Measurements from ENCODE around the gene SPECC1L.
"Not testable (repeated sequence)": the region's sequence is repeated elsewhere in the genome, so short reads cannot be mapped to it uniquely, and the experiment has no call there.

The SPECC1L gene

DNA sequence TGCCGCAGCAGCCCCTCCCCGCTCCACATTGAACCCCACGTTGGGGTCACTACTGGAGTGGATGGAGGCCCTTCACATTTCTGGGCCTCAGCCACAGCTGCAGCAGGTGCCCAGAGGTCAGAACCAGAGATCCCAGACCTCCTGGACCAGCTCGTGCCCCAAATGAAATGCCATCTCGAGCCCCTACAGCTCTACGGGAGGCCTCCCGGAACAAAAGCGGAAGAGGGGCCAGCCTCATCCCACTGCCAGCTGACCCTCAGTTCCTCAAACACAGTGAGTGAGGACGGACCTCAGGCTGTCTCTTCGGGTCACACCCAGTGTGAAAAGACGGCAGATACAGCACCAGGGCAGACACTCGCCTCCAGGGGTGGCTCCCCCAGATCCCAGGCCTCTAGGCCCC is 17.5 kb upstream of the SPECC1L start:
- CTCF ChIA-PET; DNase-seq (ENCODE audit: low spot score); POLR2A ChIA-PET (ENCODE audit: low non-redundant PET); H3K27ac ChIP-seq: not testable (repeated sequence)

GRCh38 chr22:24256136-24256535 is 14.5 kb upstream of the SPECC1L start:
- POLR2A ChIA-PET (ENCODE audit: low non-redundant PET); DNase-seq (ENCODE audit: low spot score); H3K27ac ChIP-seq; CTCF ChIA-PET: not testable (repeated sequence)

DNA sequence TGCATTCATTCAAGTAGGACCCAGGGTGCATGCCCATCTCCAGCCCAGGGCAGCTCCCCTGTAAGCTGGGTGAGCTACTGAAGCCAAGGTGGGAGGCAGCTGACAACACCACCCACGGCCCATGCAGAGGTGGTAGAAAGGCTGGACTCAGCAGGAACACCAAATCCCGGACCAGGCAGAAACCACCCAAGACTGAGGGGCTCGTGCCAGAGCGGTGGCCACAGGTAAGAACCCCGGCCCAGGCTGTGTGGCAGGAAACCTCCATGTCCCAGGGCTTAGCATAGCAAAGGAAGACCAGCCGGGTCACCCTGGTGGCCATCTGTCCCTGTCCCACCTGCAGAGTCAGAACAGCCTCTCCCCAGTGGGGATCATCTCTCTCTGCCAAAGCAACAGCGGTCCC is 13.9 kb upstream of the SPECC1L start:
- H3K27ac ChIP-seq; DNase-seq (ENCODE audit: low spot score); CTCF ChIA-PET; POLR2A ChIA-PET (ENCODE audit: low non-redundant PET): not testable (repeated sequence)

GRCh38 chr22:24259459-24259858 is 11.2 kb upstream of the SPECC1L start:
- CTCF ChIA-PET; POLR2A ChIA-PET (ENCODE audit: low non-redundant PET); DNase-seq (ENCODE audit: low spot score): not testable (repeated sequence)
- TF ChIP-seq, protein P1, sequence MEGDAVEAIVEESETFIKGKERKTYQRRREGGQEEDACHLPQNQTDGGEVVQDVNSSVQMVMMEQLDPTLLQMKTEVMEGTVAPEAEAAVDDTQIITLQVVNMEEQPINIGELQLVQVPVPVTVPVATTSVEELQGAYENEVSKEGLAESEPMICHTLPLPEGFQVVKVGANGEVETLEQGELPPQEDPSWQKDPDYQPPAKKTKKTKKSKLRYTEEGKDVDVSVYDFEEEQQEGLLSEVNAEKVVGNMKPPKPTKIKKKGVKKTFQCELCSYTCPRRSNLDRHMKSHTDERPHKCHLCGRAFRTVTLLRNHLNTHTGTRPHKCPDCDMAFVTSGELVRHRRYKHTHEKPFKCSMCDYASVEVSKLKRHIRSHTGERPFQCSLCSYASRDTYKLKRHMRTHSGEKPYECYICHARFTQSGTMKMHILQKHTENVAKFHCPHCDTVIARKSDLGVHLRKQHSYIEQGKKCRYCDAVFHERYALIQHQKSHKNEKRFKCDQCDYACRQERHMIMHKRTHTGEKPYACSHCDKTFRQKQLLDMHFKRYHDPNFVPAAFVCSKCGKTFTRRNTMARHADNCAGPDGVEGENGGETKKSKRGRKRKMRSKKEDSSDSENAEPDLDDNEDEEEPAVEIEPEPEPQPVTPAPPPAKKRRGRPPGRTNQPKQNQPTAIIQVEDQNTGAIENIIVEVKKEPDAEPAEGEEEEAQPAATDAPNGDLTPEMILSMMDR (conservative IDR thresholded peaks at IDR 0.05; ENCODE audit: low read depth) = peak; percentile 60
- peak overlapping the region; percentile 51; the same call in 1 of the 2 replicates for H3K27ac ChIP-seq

DNA sequence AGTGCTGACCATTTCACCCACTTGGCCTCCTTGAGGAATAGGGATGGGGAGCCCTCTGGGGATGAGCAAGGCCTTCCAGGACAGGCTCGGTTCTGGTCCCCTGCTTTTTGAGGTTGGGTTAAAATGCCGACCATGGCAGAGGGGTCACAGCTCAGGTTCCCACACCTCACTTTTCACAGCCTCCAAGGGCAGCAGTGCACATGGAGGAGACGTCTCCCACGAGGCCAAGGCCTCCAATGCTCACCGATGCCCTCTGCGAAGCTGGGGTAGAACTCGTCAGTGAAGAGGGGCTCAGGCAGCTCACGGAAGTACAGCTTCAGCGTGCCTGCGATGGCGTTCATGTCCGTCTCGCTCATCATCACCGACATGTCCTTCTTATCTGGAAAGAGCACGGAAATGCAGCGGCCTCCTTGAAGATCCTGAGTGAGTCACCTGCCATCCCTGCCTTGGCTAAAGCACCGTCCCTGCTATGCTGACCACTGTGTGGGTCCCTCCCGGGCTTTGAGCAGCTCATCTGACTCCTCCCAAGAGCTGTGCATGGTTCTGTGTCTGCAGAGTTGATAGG is 8.4 kb upstream of the SPECC1L start:
- POLR2A ChIA-PET (ENCODE audit: low non-redundant PET); CTCF ChIA-PET; H3K27ac ChIP-seq; DNase-seq (ENCODE audit: low spot score): not testable (repeated sequence)

- DNase-seq (ENCODE audit: low spot score); CTCF ChIA-PET; H3K27ac ChIP-seq; POLR2A ChIA-PET (ENCODE audit: low non-redundant PET): not testable (repeated sequence)
These were observed 7.2 kb upstream of the SPECC1L start for GRCh38 chr22:24263479-24263878.

DNA sequence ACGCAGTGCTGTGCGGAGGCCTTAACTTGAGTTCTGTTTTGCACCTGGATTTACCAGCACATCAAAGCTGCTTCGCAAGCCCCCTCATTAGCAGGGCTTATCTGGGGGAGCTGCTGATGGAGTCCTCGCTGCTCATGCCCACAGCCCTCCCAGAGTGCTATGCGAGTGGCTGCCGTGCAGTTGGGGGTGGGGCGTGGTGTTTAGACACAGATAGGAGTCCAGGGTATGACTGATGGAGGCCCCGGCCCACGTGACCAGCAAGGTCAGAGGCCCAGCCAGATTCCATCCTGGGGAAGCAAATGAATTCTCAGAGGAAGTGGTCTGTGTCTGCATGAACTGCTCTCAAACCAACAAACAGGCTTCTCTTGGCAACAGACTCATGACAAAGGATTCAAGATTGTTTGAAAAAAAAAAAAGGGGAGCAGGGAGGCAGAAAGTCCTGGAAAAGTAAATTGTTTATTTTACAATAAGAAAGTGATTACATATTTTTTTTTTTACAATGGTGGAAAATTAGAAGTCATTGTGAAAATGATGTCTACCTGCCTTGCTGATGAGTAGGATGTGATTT is 6.2 kb upstream of the SPECC1L start:
- POLR2A ChIA-PET (ENCODE audit: low non-redundant PET); CTCF ChIA-PET; H3K27ac ChIP-seq; DNase-seq (ENCODE audit: low spot score): not testable (repeated sequence)

GRCh38 chr22:24265734-24266133 is 4.9 kb upstream of the SPECC1L start:
- ChIA-PET POLR2A (ENCODE audit: low non-redundant PET) (no interaction called here), CTCF (no interaction called here)
- no peak for DNase-seq (ENCODE audit: low spot score)
- H3K27ac ChIP-seq = no peak overlapping the region
- TF ChIP-seq, protein P1 (conservative IDR thresholded peaks at IDR 0.05; ENCODE audit: low read depth) = no peak

DNA sequence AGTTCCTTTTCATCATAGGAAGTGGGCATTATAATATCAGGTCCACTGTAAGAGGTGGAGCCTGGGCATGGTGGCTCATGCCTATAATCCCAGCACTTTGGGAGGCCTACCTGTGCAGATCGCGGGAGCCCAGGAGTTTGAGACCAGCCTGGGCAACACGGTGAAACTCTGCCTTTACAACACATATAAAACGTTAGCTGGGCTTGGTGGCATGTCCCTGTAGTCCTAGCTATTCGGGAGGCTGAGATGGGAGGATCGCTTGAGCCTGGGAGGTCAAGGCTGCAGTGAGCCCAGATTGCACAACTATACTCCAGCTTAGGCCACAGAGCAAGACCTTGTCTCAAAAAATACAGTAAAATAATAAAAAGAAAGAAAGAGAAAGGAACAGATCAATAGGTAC is 4.1 kb upstream of the SPECC1L start:
- H3K27ac ChIP-seq = not testable (repeated sequence)

GRCh38 chr22:24271386-24271854 is 789 bp downstream of the SPECC1L start:
- H3K27ac ChIP-seq = peak overlapping the region; percentile 91
- POLR2A ChIA-PET (ENCODE audit: low non-redundant PET) = no interaction called here
- CTCF ChIA-PET = interaction anchor here (0.7 kb wide), 1 partner anchor 443 kb away, joined by 3 read pairs; no protein-coding TSS in a partner anchor
- no peak for DNase-seq (ENCODE audit: low spot score)
- TF ChIP-seq, protein P1 (conservative IDR thresholded peaks at IDR 0.05; ENCODE audit: low read depth) = no peak

More for the DNA sequence above, 4.1 kb upstream of the SPECC1L start:
- DNase-seq (ENCODE audit: low spot score); POLR2A ChIA-PET (ENCODE audit: low non-redundant PET); CTCF ChIA-PET: not testable (repeated sequence)

DNA sequence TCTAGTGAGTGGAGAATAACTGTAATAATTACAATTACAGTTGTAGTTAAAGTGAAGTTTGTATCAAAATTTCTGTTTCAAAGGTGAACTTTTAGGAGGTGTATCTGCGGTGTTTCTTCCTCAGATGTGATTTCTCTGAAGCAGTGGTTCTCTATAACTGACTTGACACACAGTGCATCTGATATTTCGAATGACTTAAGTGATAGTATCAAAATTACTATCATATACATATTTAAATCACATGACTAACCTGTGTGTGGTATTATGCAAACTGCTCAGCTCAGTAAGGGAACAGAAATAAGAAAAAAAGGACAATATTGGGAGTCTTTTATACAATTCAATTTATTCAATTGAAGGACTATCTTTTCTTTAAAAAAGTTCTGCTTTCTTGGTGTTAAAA is 2.4 kb downstream of the SPECC1L start:
- H3K27ac ChIP-seq; DNase-seq (ENCODE audit: low spot score); POLR2A ChIA-PET (ENCODE audit: low non-redundant PET): not testable (repeated sequence)
- CTCF ChIA-PET = interaction anchor here (0.6 kb wide), 1 partner anchor 1723 kb away, joined by 3 read pairs; no protein-coding TSS in a partner anchor

DNA sequence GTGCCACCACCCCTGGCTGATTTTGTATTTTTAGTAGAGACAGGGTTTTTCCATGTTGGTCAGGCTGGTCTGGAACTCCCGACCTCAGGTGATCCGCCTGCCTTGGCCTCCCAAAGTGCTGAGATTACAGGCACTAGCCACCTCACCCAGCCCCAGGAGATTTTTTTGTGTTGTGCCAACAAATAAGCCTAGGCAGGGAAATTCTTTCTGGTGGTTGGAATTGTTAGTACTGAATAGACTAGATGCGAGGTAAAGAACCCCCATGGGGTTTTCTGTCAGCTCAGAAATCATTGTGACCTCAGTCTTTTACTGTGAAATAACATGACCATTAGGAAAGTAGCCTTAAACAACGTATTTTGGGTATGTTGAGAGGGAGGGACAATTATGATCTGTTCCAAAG is 3.3 kb downstream of the SPECC1L start:
- DNase-seq (ENCODE audit: low spot score); H3K27ac ChIP-seq; POLR2A ChIA-PET (ENCODE audit: low non-redundant PET); CTCF ChIA-PET: not testable (repeated sequence)

Measured in RWPE1 (cell line).